HG02981 (cell line): Measurements from ENCODE around the gene AGO1.

Experiments used
- ATAC-seq: cut with Tn5 transposase; IDR thresholded peaks from one replicate; pipeline ENCODE4 v1.9.1; 2021; ENCODE audit warnings: mild to moderate bottlenecking, moderate library complexity; ENCODE audit not compliant: unreplicated experiment

Gene AGO1

DNA sequence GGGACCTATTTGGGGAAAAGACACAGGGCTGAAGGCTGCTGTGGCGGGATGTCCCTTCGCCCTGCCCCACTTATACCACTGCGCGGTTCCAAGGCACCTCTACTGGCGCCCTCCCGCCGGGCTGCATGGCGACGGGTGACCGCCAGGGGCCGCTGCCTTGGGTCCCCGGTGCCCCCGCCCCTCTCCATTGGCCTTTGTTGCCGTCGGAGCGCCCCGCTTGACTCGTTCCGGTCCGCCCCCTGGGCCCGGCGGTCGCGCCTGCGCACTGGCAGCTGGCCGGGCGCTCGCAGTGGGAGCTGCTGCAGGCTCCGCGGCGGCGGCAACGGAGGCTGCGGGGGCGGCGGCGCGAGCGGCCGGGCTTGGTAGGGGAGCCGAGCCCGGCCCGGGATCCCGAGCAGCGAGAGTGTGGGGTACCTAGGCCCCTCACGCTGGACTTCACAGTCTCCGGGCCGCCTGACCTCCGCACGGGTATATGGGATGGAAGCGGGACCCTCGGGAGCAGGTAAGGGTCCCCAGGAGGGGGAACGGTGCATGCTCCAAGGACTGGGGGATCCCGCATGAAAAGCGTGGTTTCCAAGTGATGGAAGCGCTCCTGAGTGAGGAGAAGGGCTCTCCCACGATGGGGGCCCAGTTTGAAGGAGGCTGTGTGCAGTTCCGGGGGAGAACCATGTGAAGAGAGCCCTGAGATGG is at the start of gene AGO1:
Gene AGO1, plus strand, starts transcription at position 265 of the 690 bp plus-strand sequence. Its CDS starts 213 bp downstream, at position 478.
- peak; percentile 86 for ATAC-seq

DNA sequence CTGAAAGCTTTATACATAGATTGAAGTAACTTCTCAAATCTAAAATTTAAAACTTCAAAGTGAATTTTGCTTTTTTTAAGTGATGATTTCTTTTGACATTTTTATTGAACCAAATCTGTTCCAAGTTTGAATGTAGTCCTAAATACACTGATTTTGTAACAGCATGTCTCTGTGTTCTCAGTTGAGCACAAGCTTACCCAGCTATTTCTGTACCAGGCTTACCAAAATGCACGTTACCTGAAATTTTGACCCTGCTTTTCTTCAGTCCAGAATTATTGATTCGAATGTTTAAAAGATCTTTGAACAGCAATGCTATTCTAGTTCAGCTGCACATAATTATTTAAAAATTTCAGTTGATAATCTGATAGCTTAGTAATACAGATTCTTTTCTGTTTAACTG is 49.6 kb upstream of the AGO1 start:
- no peak for ATAC-seq

DNA sequence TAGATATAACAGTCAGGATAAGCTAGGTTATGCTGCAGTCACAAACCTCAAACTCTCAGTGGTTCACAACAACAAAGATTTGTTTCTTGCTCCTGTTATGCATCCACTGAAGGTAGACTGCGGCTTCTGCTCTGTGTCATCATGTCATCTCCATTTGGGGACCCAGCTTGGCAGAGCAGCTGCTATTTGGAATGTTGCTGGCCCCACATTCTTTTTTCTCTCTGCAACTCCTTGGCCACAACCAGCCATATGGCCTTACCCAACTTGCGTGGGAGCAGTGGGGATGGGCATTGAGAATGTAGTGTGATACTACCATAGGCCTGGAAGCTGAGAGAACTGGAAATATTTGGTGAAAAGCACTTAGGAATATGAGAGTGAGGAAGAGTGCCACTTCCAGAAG is 48.8 kb upstream of the AGO1 start:
- no peak for ATAC-seq

DNA sequence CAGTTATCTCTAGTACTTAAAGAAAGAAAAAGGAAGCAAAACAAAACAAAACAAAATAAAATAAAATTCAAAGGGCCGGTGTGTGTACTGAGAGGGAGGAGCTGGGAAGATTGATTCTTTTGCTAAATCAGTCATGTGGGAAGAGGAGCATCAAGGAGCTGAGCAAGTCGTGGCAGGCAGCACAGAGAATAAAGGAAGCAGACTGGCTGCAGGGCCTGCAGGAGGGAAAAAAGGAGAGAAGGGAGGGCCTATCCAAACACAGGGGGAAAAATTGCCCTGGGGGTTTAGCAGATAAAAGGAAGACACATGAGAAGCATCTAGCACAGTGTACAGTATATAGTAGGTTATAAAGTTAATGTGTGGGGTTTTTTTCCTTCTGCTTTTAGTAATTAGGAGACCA is 47.6 kb upstream of the AGO1 start:
- no peak for ATAC-seq

DNA sequence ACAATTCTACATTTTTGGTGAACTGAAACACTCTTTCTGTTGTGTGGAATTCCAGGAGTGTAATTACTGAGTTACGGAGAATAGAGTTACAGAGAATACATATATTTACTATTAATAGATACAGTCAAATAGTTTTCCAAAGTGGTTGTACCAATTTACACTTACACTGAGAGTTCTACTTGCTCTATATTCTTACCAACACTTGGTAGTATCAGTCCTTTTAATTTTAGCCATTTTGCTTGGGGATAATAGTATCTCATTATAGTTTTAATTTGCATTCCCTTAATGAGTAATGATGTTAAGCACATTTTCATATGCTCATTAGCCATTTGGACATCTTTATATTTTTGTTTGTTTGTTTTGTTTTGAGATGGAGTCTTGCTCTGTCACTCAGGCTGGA is 46.3 kb upstream of the AGO1 start:
- ATAC-seq, result no peak

DNA sequence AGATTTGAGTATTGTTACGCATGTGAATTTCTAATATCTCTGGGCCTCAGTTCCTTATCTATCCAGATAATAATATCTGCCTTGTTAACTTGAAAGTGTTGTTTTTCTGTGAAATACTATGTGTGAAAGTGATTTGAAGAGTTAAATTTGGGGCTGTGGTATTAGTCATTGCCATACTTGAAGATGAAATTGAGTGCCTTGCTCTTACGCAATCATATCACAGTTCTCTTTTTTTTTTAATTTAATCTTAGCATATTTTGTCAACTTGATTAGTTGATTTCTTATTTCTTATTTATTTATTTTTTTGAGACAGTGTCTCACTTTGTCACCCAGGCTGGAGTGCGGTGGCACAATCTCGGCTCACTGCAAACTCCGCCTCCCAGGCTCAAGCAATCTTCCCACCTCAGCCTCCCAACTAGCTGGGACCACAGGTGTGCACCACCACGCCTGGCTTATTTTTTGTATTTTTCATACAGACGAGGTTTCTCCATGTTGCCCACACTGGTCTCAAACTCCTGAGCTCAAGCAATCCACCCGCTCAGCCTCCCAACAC is 44.2 kb upstream of the AGO1 start:
- ATAC-seq, result no peak

DNA sequence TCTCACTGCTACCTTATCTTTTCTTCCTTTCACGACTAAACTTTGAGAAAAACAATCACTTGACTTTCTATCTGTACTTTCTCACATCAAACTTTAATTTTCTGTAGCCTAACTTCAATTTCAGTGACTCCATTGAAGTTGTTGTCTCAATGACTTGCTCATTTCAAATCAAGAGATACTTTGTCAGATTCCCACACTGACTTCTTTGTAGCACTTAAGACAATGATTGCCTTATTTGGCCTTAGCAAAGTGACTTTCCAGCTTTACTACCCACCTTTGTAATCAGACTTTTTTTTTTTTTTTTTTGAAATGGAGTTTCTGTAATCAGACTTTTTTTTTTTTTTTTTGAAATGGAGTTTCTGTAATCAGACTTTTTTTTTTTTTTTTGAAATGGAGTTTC is 38.2 kb upstream of the AGO1 start:
- ATAC-seq, result no peak

DNA sequence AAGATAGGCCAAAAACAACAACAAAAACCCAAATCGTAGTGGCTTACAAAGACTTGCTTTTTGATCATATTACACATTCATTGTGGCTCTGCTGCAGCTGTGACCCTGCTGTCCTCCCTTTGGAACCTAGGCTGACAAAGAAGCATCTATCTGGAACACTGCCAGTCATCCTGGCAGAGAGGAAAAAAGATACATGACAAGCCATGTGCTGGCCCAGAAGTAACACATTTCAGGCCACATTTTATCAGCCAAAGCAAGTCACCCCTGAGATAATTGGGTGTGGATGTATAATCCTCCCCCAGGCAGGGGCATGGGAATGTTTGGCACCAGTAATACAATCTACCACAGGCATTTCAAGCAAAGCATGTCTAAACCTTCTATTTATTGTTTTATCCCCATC is 37.2 kb upstream of the AGO1 start:
- ATAC-seq, result no peak

DNA sequence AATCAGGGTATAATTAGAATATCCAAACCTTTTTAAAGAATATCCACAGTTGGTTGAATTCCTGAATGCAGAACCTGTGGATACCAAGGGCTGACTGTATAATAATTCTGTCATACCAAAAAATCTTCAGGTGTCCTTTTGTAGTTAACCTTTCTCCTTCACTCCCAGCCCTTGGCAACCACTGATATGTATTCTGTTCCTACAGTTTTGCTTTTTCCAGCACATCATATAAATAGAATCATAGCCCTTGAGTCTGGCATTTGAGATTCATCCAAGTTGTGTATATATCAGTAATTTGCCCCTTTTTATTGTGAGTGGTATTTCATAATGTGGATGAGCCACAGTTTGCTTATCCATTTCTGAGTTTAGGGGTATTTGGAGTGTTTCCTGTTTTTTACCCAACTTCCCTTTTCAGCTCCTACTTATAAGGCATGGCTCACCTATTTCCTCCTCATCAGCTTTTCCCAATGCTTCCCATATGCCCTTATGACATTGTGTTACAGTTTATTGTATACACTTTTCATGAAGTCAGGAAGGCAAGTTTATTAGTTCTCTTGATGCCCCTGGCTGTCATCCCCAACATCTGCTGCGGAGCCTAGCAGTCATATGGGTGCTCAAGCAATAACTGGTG is 35.0 kb upstream of the AGO1 start:
- no peak for ATAC-seq

DNA sequence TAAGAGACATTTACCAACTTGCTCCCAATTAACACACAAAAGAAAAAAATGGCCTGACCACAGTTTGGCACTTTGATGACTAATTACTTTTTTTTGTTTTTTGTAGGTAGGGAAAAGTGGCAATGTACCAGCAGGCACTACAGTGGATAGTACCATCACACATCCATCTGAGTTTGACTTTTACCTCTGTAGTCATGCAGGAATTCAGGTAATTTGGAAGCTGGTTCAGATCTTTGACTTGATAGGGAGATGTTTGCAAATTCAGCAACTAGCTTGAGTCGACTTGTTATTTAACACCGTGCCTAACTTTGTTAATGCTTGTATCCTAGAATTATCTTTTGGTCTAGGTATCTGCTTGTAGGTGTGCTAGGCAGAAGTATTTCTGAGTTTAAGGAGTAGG is 33.0 kb upstream of the AGO1 start:
- no peak for ATAC-seq

DNA sequence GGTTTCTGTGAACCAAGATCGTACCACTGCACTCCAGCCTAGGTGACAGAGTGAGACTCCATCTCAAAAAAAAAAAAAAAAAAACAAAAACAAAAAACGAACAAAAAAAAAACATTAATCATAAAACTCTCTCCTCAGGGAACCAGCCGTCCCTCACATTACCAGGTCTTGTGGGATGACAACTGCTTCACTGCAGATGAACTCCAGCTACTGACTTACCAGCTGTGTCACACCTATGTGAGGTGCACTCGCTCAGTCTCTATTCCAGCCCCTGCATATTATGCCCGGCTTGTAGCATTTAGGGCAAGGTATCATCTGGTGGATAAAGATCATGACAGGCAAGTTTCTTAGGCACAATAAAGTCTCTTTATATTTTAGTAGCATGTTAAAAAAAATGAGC is 32.3 kb upstream of the AGO1 start:
- no peak for ATAC-seq

DNA sequence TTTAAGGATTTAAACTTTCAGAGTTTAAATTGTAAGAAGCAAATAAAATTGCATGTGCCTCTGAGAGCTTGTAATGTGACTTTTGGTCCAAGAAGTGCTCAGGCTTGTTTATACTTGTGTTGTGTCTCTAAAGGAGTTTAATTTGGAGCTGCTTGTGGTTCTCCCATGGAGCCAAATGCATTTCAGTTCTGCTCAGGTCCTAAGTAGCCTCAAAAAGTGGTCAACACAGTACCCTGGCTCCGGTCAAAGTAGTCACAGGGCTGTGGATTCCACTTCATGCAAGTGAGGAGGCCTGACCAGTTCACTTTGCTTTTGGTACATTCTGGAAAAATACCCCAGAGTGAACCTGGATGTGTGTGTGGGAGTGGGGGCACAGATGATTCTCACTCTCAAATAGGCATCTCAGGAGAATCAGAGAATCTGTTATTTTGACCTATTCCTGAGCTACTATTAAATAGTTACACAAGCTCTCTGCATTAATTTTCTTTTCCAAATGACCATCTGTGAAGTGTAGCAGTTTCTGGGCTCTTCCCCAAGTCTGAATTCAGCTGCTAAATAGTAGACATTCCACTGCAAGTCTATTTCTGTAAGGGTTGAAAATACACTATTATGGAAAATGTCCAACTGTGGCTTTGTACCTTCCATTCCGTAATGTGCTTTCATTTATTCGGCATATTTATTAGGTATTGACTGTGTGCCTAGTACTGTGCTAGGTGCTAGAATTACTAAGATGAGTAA is 31.7 kb upstream of the AGO1 start:
- no peak for ATAC-seq

DNA sequence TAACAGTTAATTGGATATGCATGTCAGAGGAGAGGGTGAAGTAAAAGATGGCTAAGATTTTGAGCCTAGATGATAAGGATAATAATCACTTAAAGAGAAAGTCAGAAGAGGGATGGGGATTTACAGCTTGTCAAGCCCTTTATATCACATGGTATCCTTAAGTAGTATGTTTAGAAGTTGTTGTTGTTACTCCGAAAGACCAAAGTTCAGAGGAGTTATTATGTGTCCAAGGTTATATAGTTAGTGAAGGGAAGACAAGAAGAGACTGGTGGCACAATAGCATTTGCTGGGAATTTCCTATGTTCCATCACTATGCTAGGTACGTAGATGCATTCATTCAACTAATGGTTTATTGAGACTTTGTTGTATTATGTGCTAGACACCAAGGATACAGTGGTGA is 30.8 kb upstream of the AGO1 start:
- ATAC-seq, result no peak

DNA sequence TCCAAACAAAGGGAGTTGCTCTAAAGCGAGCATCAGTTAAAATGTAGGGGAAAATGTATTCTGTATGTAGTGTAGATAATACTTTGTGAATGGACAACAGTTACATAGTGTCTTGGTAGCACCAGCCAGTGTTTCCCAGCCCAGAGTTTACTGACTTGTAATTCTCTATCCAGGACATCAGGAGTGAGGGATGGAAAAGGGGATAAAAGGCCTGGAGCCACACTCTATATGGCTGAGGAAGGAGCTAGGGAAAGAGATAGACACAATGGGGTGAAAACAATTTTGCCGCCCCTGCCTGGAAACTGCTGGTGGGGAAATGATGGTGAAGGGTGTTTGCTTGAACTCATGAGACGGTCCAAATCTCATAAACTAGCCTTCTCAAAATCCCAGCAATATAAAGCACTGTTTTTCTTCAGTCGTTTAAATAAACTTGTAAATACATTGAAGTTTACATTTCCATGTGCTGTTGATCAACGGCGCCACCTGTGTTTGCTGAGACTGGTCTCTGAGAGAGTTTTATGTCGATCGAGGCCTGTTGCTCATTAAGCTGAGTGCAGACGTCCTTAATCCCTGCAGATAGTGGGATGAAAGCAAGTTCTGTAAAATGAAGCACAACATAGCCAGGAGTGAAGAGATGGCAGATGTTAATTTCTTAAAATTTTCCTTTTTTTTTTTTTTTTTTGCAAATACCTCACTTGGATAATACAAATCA is 27.9 kb upstream of the AGO1 start:
- ATAC-seq, result no peak

DNA sequence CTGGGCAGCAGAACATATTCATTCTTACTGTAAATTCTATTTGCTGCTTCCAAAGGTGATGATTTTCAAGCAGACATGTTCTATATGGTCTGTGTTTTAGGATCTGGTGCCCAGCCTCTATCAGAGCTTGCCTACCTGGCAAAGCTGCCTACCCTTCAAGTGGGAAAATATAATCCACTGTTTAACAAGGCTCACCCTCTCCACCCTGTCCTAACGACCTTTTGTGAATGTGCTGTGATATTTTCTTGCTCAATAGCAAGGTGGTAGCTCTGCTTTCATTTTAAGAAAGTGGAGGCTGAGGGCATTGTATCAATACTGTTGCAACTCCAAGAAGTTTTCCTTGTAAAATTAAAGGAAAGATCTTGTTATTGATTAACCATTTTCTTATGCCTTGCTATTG is 26.0 kb upstream of the AGO1 start:
- ATAC-seq, result no peak

DNA sequence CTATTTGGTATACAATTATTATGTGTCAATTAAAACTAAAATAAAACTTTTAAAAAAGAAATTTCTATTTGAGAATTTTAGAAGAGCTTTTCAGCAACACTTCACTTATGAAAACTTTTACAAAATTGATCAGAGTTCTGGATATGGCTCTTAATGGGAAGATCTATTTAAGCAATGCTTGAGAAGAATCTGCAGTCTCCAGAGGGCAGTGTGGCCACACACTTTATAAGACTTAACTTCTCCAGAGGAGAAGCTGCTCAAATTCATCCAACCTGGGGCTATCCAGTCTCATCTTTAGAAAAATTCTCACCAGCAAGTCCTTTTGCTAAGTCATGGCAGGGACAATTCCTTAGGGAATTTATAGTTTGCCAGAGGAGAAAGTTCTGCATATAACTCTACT is 25.2 kb upstream of the AGO1 start:
- ATAC-seq, result no peak

DNA sequence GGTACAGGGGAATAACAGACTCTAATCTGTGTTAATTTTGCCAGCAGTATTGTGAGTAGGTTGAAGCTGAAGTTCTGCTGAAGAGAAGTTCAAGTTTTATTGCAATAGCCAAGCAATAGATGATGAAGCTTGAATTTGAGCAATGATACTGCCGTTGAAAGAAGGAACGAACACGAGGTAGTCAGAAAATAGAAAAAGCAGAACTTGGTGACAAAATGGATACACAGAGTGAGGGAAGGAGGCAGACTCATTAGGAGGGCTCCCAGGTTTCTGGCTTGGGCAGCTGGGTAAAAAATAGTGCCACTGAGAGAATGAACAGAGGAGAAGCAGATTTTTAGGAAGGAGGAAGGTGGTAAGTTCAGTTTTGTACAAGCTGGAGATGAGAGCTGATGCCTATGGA is 22.3 kb upstream of the AGO1 start:
- no peak for ATAC-seq

DNA sequence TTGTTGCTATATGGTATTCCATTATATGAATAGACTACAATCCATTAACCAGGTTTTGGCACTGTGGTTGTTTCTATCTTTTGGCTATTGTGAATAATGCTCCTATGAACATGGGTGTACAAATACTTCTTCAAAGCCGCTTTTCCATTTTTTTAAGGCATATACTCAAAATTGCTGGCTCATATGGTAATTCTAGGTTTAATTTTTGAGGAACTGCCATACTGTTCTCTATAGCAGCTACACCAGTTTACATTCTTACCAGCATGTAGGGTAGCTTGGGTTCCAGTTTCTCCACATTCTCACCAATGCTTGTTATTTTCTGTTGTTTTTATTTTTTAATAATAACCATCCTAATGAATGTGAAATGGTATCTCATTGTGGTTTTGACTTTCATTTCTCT is 19.9 kb upstream of the AGO1 start:
- ATAC-seq, result no peak

DNA sequence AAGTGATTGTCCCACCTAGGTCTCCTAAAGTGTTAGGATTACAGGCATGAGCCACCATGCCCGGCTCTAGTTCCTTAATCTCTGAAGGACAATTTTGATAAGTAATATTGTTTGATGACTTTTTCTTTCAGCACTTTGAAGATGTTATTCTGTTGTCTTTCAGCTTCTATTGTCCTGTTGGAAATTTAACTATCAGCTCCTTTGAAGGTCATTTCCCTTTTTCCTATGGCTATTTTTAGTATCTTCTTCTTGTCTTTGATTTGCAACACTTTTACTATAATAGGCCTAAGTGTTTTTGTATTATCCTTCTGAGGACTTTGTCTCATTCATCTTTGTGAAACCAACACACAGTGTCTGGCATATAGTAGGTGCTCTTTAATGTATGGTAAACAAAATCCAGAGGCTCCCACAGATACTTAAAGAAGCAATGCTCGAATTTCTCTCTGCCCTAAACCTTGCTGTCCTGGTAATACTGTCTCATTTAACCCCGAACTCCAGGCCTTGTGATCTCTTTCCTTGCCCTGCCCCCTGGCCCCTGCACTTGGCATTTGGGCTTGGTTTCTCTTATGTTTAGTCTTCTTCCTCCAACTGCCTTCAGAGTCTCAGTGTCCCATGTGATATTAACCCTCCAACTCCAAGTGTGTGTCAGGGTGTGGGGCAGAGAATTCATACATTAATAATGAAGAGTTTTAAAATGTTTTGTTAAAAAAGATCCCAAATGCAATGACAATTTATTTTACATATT is 19.0 kb upstream of the AGO1 start:
- ATAC-seq, result no peak

DNA sequence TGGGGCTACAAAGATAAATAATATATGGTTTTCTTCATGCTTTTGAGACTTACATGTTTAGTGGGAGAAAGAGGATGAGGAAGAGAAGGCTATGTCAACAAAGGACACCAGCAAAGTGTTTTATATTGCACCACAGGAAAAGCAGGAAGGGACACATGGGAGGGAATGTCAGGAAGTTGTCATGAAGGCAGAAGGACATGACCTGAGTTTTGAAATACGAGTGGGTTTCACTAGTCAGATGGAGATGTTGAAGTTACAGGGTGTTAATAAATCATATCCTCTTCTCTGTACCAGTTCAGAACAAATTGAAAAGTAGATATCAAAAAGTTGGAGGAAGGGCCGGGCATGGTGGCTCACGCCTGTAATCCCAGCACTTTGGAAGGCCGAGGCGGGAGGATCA is 18.2 kb upstream of the AGO1 start:
- no peak for ATAC-seq

DNA sequence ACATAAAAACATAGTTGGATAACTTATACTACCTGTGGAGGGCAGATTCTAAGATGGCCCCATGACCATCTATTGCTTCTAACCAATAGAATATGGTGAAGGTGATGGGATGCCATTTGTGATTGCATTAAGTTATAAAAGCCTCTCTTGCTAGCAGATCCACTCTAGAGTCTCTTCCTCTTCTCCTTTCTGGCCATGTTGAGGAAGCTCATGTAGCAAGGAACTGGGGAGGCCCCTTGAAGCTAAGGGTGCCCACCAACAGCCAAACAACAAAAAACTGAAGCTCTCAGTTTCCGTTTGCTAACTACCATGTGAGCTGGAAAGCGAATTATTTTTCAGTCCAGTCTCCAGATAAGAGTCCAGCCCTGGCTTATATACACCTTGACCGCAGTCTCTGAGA is 16.0 kb upstream of the AGO1 start:
- no peak for ATAC-seq
